Neural progenitor cell (in vitro differentiated cells): ENCODE results near the gene MYL9. TPM values are rescaled to one million over a fixed set of nuclear protein-coding genes. Genes with fewer than 3 reads are reported as not detected.
A peak's percentile ranks its signal among the peaks of the same experiment; 100 is the strongest.

ENCODE experiments used
- DNase-seq: peaks from one replicate; pipeline ENCODE4 v3.0.0-alpha.2; 2016; ENCODE audit warnings: low spot score
- H2AFZ ChIP-seq: fragments of 200-600 bp; sonication (generic); replicated peaks from 2 replicates; pipeline ENCODE4 v1.6.1; 2016; ENCODE audit warnings: antibody characterized with exemption
- H3F3A ChIP-seq: fragments of 200-600 bp; sonication (generic); 2 replicates; pipeline ENCODE4 v1.6.1; 2016; ENCODE audit warnings: antibody characterized with exemption, low read depth
- H3K27ac ChIP-seq: fragments of 200-600 bp; sonication (generic); 2 replicates; pipeline ENCODE4 v1.5.1; 2016; ENCODE audit warnings: mild to moderate bottlenecking
- H3K27me3 ChIP-seq: fragments of 200-600 bp; sonication (generic); 2 replicates; pipeline ENCODE4 v1.6.1; 2016; ENCODE audit warnings: mild to moderate bottlenecking, moderate library complexity
- H3K36me3 ChIP-seq: fragments of 200-600 bp; sonication (generic); 2 replicates; pipeline ENCODE4 v1.5.1; 2016
- H3K4me1 ChIP-seq: fragments of 200-600 bp; sonication (generic); 2 replicates; pipeline ENCODE4 v1.6.1; 2016; ENCODE audit warnings: mixed run types
- H3K4me2 ChIP-seq: fragments of 200-600 bp; sonication (generic); 2 replicates; pipeline ENCODE4 v1.6.1; 2016
- H3K4me3 ChIP-seq: fragments of 200-600 bp; sonication (generic); 2 replicates; pipeline ENCODE4 v1.5.1; 2016
- H3K79me2 ChIP-seq: fragments of 200-600 bp; sonication (generic); 2 replicates; pipeline ENCODE4 v1.6.1; 2016; ENCODE audit warnings: low read depth
- H3K9ac ChIP-seq: fragments of 200-600 bp; sonication (generic); 2 replicates; pipeline ENCODE4 v1.6.1; 2016
- H3K9me3 ChIP-seq: fragments of 200-600 bp; sonication (generic); 2 replicates; pipeline ENCODE4 v1.5.1; 2016; ENCODE audit warnings: low read depth
- H4K20me1 ChIP-seq: fragments of 200-600 bp; sonication (generic); 2 replicates; pipeline ENCODE4 v1.6.1; 2016; ENCODE audit warnings: low read depth
- H3K27ac Mint-ChIP-seq: 3 replicates; pipeline ENCODE4 v1.8.0; 2021; ENCODE audit warnings: mixed read lengths
- H3K27me3 Mint-ChIP-seq: 2 replicates; pipeline ENCODE4 v1.8.0; 2022; ENCODE audit warnings: low read depth, mild to moderate bottlenecking, inconsistent platforms, moderate library complexity, mixed read lengths; ENCODE audit not compliant: insufficient read depth
- H3K36me3 Mint-ChIP-seq: 3 replicates; pipeline ENCODE4 v1.8.0; 2021; ENCODE audit warnings: mixed read lengths
- H3K4me1 Mint-ChIP-seq: 3 replicates; pipeline ENCODE4 v1.8.0; 2021; ENCODE audit warnings: mixed read lengths
- H3K4me3 Mint-ChIP-seq: 3 replicates; pipeline ENCODE4 v1.8.0; 2021; ENCODE audit warnings: mild to moderate bottlenecking, moderate library complexity, mixed read lengths
- H3K9me3 Mint-ChIP-seq: 3 replicates; pipeline ENCODE4 v1.8.0; 2020; ENCODE audit warnings: mixed read lengths
- CTCF ChIP-seq: fragments of 200-600 bp; sonication (generic); IDR thresholded peaks from 2 replicates; pipeline ENCODE4 v1.5.1; 2017; ENCODE audit warnings: antibody characterized with exemption, mild to moderate bottlenecking
- EZH2 ChIP-seq: fragments of 200-600 bp; sonication (generic); IDR thresholded peaks from 2 replicates; pipeline ENCODE4 v1.6.1; 2017; ENCODE audit warnings: antibody characterized with exemption, mild to moderate bottlenecking, moderate library complexity
- EZH2phosphoT487 ChIP-seq: fragments of 200-600 bp; sonication (generic); IDR thresholded peaks from 2 replicates; pipeline ENCODE4 v1.6.1; 2017; ENCODE audit warnings: antibody characterized with exemption
- total RNA-seq: library from RNA; depleted of rRNA; stranded (reverse); fragments of >200 nt; gene quantifications from 2 replicates; pipeline ENCODE4 v1.2.3, GENCODE V29; 2015; ENCODE audit warnings: low replicate concordance

The MYL9 gene
- total RNA-seq, 1 donor from 2014 or later = 12.4 TPM

GRCh38 chr20:36572701-36573102, 31.4 kb downstream of the MYL9 start:
- Histone ChIP-seq H3K9me3 (no peaks in the 10 kb centered on the region), H3K36me3 (no peaks in the 10 kb centered on the region), H2AFZ (peak overlapping the region; percentile 18), H3K9ac (no peak overlapping the region), H4K20me1 (peaks cover 26% of the 10 kb centered on the region), H3K4me2 (peak overlapping the region; percentile 76), H3K27ac (peak overlapping the region; percentile 13), H3K79me2 (peaks cover 40% of the 10 kb centered on the region), H3F3A (peaks cover 28% of the 10 kb centered on the region), H3K4me3 (peak overlapping the region; percentile 79), H3K4me1 (peaks cover 23% of the 10 kb centered on the region), H3K27me3 (no peaks in the 10 kb centered on the region)
- Mint-ChIP-seq H3K4me3 (peak overlapping the region; percentile 86), H3K27ac (peak overlapping the region; percentile 88), H3K27me3 (peaks cover 9% of the 10 kb centered on the region), H3K36me3 (no peaks in the 10 kb centered on the region), H3K4me1 (peaks cover 40% of the 10 kb centered on the region), H3K9me3 (no peaks in the 10 kb centered on the region)
- no peak for TF ChIP-seq EZH2phosphoT487
- no peak for TF ChIP-seq EZH2
- no peak for TF ChIP-seq CTCF
- DNase-seq = peak; percentile 64

GRCh38 chr20:36573103-36573797, 31.9 kb downstream of the MYL9 start, which contains the start of gene TGIF2:
TGIF2 (plus strand) TSS chr20:36573597; CDS start chr20:36578775, 5,178 bp downstream.
- Histone ChIP-seq H3K4me1 (peaks cover 23% of the 10 kb centered on the region), H3K4me3 (peak within 1 kb of the TSS; percentile 79), H3K27ac (peak within 1 kb of the TSS; percentile 79), H3K9me3 (no peaks in the 10 kb centered on the region), H3K79me2 (peaks cover 46% of the 10 kb centered on the region), H4K20me1 (peaks cover 32% of the 10 kb centered on the region), H3K9ac (peak within 1 kb of the TSS; percentile 61), H3F3A (peaks cover 28% of the 10 kb centered on the region), H3K27me3 (no peaks in the 10 kb centered on the region), H3K4me2 (peak within 1 kb of the TSS; percentile 91), H2AFZ (peak within 1 kb of the TSS; percentile 75), H3K36me3 (no peaks in the 10 kb centered on the region)
- TF ChIP-seq EZH2phosphoT487 (no peak), CTCF (peak; percentile 10), EZH2 (no peak)
- peak within 1 kb of the TSS; percentile 88 for H3K27ac Mint-ChIP-seq
- DNase-seq = peak; percentile 98
- peaks cover 40% of the 10 kb centered on the region for H3K4me1 Mint-ChIP-seq
- H3K4me3 Mint-ChIP-seq = peak within 1 kb of the TSS; percentile 97
- H3K9me3 Mint-ChIP-seq = no peaks in the 10 kb centered on the region
- H3K36me3 Mint-ChIP-seq = no peaks in the 10 kb centered on the region
- peaks cover 9% of the 10 kb centered on the region for H3K27me3 Mint-ChIP-seq

GRCh38 chr20:36573798-36574365, 32.6 kb downstream of the MYL9 start:
- Histone ChIP-seq H3K4me3 (peak overlapping the region; percentile 79), H3K9ac (peak overlapping the region; percentile 61), H3K27me3 (no peaks in the 10 kb centered on the region), H3K4me1 (peaks cover 23% of the 10 kb centered on the region), H3F3A (peaks cover 28% of the 10 kb centered on the region), H4K20me1 (peaks cover 38% of the 10 kb centered on the region), H3K9me3 (no peaks in the 10 kb centered on the region), H3K79me2 (peaks cover 52% of the 10 kb centered on the region), H3K36me3 (no peaks in the 10 kb centered on the region), H3K4me2 (peak overlapping the region; percentile 91), H3K27ac (peak overlapping the region; percentile 79), H2AFZ (peak overlapping the region; percentile 8)
- Mint-ChIP-seq H3K36me3 (peaks cover 2% of the 10 kb centered on the region), H3K4me1 (peaks cover 40% of the 10 kb centered on the region), H3K4me3 (peak overlapping the region; percentile 97), H3K27ac (no peak overlapping the region), H3K9me3 (no peaks in the 10 kb centered on the region), H3K27me3 (peaks cover 9% of the 10 kb centered on the region)
- no peak for DNase-seq
- no peak for TF ChIP-seq EZH2
- no peak for TF ChIP-seq EZH2phosphoT487
- no peak for TF ChIP-seq CTCF
